Measurements from ENCODE around the gene GRK5.
A peak's percentile ranks its signal among the peaks of the same experiment; 100 is the strongest.

GRK5 gene

DNA sequence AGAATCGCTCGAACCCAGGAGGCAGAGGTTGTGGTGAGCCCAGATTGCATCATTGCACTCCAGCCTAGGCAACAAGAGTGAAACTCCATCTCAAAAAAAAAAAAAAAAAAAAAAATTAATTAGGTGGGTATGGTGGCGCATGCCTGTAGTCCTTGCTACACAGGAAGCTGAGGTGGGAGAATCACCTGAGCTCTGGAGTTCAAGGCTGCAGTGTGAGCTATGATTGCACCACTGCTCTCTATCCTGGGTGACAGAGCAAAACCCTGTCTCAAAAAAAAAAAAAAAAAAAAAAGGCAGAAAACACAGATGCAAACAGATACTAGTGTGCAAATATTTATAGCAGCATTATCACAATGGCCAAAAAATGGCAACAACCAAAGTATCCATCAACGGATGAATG, 200.7 kb downstream of the GRK5 start:
- WGBS = 100% methylated on average over 2 of the region's 4 CpGs

DNA sequence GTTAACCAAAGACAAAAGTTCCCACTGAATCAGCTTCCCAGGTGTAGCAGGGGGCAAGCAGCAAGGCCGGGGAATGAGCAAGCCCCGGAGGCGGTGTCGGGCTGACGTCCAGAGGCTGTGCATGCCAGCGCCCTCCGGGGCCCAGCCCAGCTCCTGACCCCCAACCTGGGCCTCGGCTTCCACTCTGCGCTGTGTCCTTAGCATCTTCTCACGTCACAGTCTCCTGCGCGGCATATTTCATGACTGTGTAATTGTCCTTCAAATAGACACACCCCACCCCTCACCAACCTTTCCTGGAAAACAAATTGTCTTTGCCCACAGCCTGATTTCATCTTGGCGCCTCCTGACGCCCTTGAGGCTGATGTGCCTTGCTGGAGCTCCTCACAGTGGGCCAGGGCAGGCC, 201.6 kb downstream of the GRK5 start:
- 51% methylated on average over 14 of the region's 14 CpGs for WGBS
- Histone ChIP-seq H3K9me3 (ENCODE audit: control insufficient read depth, low read length) (no peaks in the 10 kb centered on the region), H3K4me2 (ENCODE audit: low read length, poor library complexity, severe bottlenecking) (no peak overlapping the region), H3K4ac (ENCODE audit: low read depth in 1 of 2, low read length in 2 of 2) (peak overlapping the region; percentile 82 to 97), H3K9ac (ENCODE audit: low read length) (no peak overlapping the region), H3K27me3 (ENCODE audit: control insufficient read depth in 1 of 2, insufficient read depth in 1 of 2, low read length in 2 of 2) (no peaks in the 10 kb centered on the region), H3K27ac (ENCODE audit: low read length, poor library complexity, severe bottlenecking) (no peak overlapping the region), H3K79me1 (replicated peaks; ENCODE audit: low read length, poor library complexity, severe bottlenecking) (peaks cover 10% of the 10 kb centered on the region), H2BK120ac (ENCODE audit: low read depth, low read length) (peak overlapping the region; percentile 93), H2BK5ac (ENCODE audit: low read depth, low read length, poor library complexity, severe bottlenecking) (no peak overlapping the region), H2AFZ (ENCODE audit: low read depth, low read length) (no peak overlapping the region), H3K4me3 (ENCODE audit: insufficient read depth in 1 of 2, low read depth in 1 of 2, low read length in 2 of 2) (no peak overlapping the region), H3K4me1 (ENCODE audit: control insufficient read depth, insufficient read depth, low read depth, low read length) (peaks cover 41% of the 10 kb centered on the region), H3K23ac (ENCODE audit: low read length in 2 of 2) (no peak overlapping the region), H2BK15ac (ENCODE audit: low read depth, poor library complexity, severe bottlenecking) (peak overlapping the region; percentile 92), H2BK12ac (ENCODE audit: low read length in 2 of 2) (peak overlapping the region; percentile 57 to 75), H4K91ac (ENCODE audit: low read length) (peak overlapping the region; percentile 96), H3K36me3 (ENCODE audit: control insufficient read depth in 1 of 2, insufficient read depth in 2 of 2, low read depth in 1 of 2, low read length in 2 of 2) (no peaks in the 10 kb centered on the region), H3K18ac (ENCODE audit: low read depth in 1 of 2, low read length in 2 of 2) (peak overlapping the region; percentile 92 to 97), H3K14ac (ENCODE audit: low read length in 2 of 2) (peak overlapping the region in 1 of 2 experiments; percentile 79), H4K8ac (ENCODE audit: low read length) (peak overlapping the region; percentile 93), H2AK5ac (ENCODE audit: low read length, severe bottlenecking) (peak overlapping the region; percentile 9)
- peak; percentile 91 for DNase-seq

More for the DNA sequence above, 200.7 kb downstream of the GRK5 start:
- Histone ChIP-seq H3K4me2 (ENCODE audit: low read length, poor library complexity, severe bottlenecking) (no peak overlapping the region), H3K36me3 (ENCODE audit: control insufficient read depth in 1 of 2, insufficient read depth in 2 of 2, low read depth in 1 of 2, low read length in 2 of 2) (no peaks in the 10 kb centered on the region), H4K8ac (ENCODE audit: low read length) (no peak overlapping the region), H2AFZ (ENCODE audit: low read depth, low read length) (no peak overlapping the region), H2AK5ac (ENCODE audit: low read length, severe bottlenecking) (no peak overlapping the region), H3K4me1 (ENCODE audit: control insufficient read depth, insufficient read depth, low read depth, low read length) (peaks cover 32% of the 10 kb centered on the region), H3K9me3 (ENCODE audit: control insufficient read depth, low read length) (no peaks in the 10 kb centered on the region), H3K18ac (ENCODE audit: low read depth in 1 of 2, low read length in 2 of 2) (no peak overlapping the region), H3K9ac (ENCODE audit: low read length) (no peak overlapping the region), H2BK5ac (ENCODE audit: low read depth, low read length, poor library complexity, severe bottlenecking) (no peak overlapping the region), H4K91ac (ENCODE audit: low read length) (no peak overlapping the region), H3K4ac (ENCODE audit: low read depth in 1 of 2, low read length in 2 of 2) (no peak overlapping the region), H3K4me3 (ENCODE audit: insufficient read depth in 1 of 2, low read depth in 1 of 2, low read length in 2 of 2) (no peak overlapping the region), H2BK12ac (ENCODE audit: low read length in 2 of 2) (no peak overlapping the region), H3K27ac (ENCODE audit: low read length, poor library complexity, severe bottlenecking) (no peak overlapping the region), H3K79me1 (replicated peaks; ENCODE audit: low read length, poor library complexity, severe bottlenecking) (peaks cover 10% of the 10 kb centered on the region), H2BK120ac (ENCODE audit: low read depth, low read length) (no peak overlapping the region), H3K23ac (ENCODE audit: low read length in 2 of 2) (no peak overlapping the region), H3K27me3 (ENCODE audit: control insufficient read depth in 1 of 2, insufficient read depth in 1 of 2, low read length in 2 of 2) (no peaks in the 10 kb centered on the region), H3K14ac (ENCODE audit: low read length in 2 of 2) (no peak overlapping the region), H2BK15ac (ENCODE audit: low read depth, poor library complexity, severe bottlenecking) (no peak overlapping the region)
- DNase-seq = no peak

DNA sequence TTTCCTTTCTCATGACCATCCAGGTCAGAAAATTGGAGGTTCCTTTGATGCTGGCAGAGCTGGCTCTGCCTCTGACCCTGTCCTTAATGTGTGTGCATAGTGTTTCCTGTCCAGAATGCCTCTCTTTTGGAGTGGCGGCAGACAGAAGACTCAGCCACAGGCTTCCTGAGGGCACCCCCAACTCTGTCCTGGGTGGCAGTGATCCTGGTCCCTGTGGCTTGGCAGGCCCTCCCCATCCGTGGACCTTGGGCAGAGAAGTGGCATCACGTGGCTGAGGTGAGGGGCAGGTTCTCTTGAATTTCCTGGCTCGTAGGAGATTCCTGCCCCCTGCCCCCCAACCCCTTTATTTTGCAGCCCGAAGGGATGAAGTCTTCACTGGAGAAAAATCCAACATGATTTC, 202.0 kb downstream of the GRK5 start:
- Histone ChIP-seq H3K14ac (ENCODE audit: low read length in 2 of 2) (peak overlapping the region in 1 of 2 experiments; percentile 79), H2BK120ac (ENCODE audit: low read depth, low read length) (peak overlapping the region; percentile 93), H3K36me3 (ENCODE audit: control insufficient read depth in 1 of 2, insufficient read depth in 2 of 2, low read depth in 1 of 2, low read length in 2 of 2) (no peaks in the 10 kb centered on the region), H4K8ac (ENCODE audit: low read length) (peak overlapping the region; percentile 93), H2AK5ac (ENCODE audit: low read length, severe bottlenecking) (peak overlapping the region; percentile 9), H2BK5ac (ENCODE audit: low read depth, low read length, poor library complexity, severe bottlenecking) (no peak overlapping the region), H3K4me1 (ENCODE audit: control insufficient read depth, insufficient read depth, low read depth, low read length) (peaks cover 45% of the 10 kb centered on the region), H2AFZ (ENCODE audit: low read depth, low read length) (no peak overlapping the region), H3K4me3 (ENCODE audit: insufficient read depth in 1 of 2, low read depth in 1 of 2, low read length in 2 of 2) (no peak overlapping the region), H3K23ac (ENCODE audit: low read length in 2 of 2) (peak overlapping the region in 1 of 2 experiments; percentile 27), H2BK15ac (ENCODE audit: low read depth, poor library complexity, severe bottlenecking) (peak overlapping the region; percentile 92), H3K4me2 (ENCODE audit: low read length, poor library complexity, severe bottlenecking) (no peak overlapping the region), H3K9me3 (ENCODE audit: control insufficient read depth, low read length) (no peaks in the 10 kb centered on the region), H3K27me3 (ENCODE audit: control insufficient read depth in 1 of 2, insufficient read depth in 1 of 2, low read length in 2 of 2) (no peaks in the 10 kb centered on the region), H3K9ac (ENCODE audit: low read length) (no peak overlapping the region), H4K91ac (ENCODE audit: low read length) (peak overlapping the region; percentile 96), H3K4ac (ENCODE audit: low read depth in 1 of 2, low read length in 2 of 2) (peak overlapping the region; percentile 82 to 97), H3K18ac (ENCODE audit: low read depth in 1 of 2, low read length in 2 of 2) (peak overlapping the region; percentile 92 to 97), H2BK12ac (ENCODE audit: low read length in 2 of 2) (peak overlapping the region; percentile 57 to 75), H3K27ac (ENCODE audit: low read length, poor library complexity, severe bottlenecking) (no peak overlapping the region), H3K79me1 (replicated peaks; ENCODE audit: low read length, poor library complexity, severe bottlenecking) (peaks cover 10% of the 10 kb centered on the region)
- no peak for DNase-seq
- WGBS = 37% methylated on average over 2 of the region's 5 CpGs

DNA sequence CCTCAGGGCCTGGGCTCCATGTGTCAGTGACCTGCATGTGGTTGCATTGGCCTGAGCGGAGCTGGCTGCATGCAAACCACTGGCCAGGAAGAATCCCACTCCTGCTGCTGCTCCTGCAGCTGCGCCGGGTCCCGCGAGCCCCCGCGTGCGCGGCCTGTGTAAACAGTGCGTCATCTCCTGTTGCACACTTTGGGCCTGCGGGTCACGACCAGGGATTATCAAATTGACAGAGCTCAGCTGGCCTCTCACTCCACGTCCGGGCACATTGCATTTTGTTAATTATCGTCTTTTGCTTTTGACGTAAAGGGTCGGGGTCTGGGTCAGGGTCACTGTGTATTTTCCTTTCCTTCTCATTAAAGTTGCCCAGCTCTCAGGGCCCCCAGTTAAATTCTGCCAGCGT, 202.5 kb downstream of the GRK5 start:
- Histone ChIP-seq H2AK5ac (ENCODE audit: low read length, severe bottlenecking) (no peak overlapping the region), H3K18ac (ENCODE audit: low read depth in 1 of 2, low read length in 2 of 2) (peak overlapping the region in 1 of 2 experiments; percentile 98), H3K4ac (ENCODE audit: low read depth in 1 of 2, low read length in 2 of 2) (peak overlapping the region in 1 of 2 experiments; percentile 93), H2BK120ac (ENCODE audit: low read depth, low read length) (peak overlapping the region; percentile 88), H3K27ac (ENCODE audit: low read length, poor library complexity, severe bottlenecking) (no peak overlapping the region), H4K8ac (ENCODE audit: low read length) (peak overlapping the region; percentile 48), H2BK15ac (ENCODE audit: low read depth, poor library complexity, severe bottlenecking) (no peak overlapping the region), H2BK12ac (ENCODE audit: low read length in 2 of 2) (no peak overlapping the region), H3K4me1 (ENCODE audit: control insufficient read depth, insufficient read depth, low read depth, low read length) (peaks cover 46% of the 10 kb centered on the region), H3K4me3 (ENCODE audit: insufficient read depth in 1 of 2, low read depth in 1 of 2, low read length in 2 of 2) (peak overlapping the region in 1 of 2 experiments; percentile 22), H3K9me3 (ENCODE audit: control insufficient read depth, low read length) (no peaks in the 10 kb centered on the region), H3K4me2 (ENCODE audit: low read length, poor library complexity, severe bottlenecking) (peak overlapping the region; percentile 40), H4K91ac (ENCODE audit: low read length) (no peak overlapping the region), H3K23ac (ENCODE audit: low read length in 2 of 2) (no peak overlapping the region), H3K27me3 (ENCODE audit: control insufficient read depth in 1 of 2, insufficient read depth in 1 of 2, low read length in 2 of 2) (no peaks in the 10 kb centered on the region), H2BK5ac (ENCODE audit: low read depth, low read length, poor library complexity, severe bottlenecking) (no peak overlapping the region), H3K14ac (ENCODE audit: low read length in 2 of 2) (no peak overlapping the region), H3K9ac (ENCODE audit: low read length) (no peak overlapping the region), H2AFZ (ENCODE audit: low read depth, low read length) (no peak overlapping the region), H3K36me3 (ENCODE audit: control insufficient read depth in 1 of 2, insufficient read depth in 2 of 2, low read depth in 1 of 2, low read length in 2 of 2) (no peaks in the 10 kb centered on the region), H3K79me1 (replicated peaks; ENCODE audit: low read length, poor library complexity, severe bottlenecking) (peaks cover 8% of the 10 kb centered on the region)
- WGBS = 24% methylated on average over 18 of the region's 18 CpGs
- DNase-seq = peak; percentile 97

All from mesenchymal stem cell (in vitro differentiated cells and primary cell).